IPS-18a (cell line): Measurements from ENCODE around the gene GYPA.
"Not testable (repeated sequence)": the region's sequence is repeated elsewhere in the genome, so short reads cannot be mapped to it uniquely, and the experiment has no call there.

ENCODE experiments used
- H3K27ac ChIP-seq: one replicate; pipeline ENCODE4 v1.5.1; 2013; ENCODE audit warnings: low read length
- H3K27me3 ChIP-seq: one replicate; pipeline ENCODE4 v1.6.1; 2013; ENCODE audit warnings: mild to moderate bottlenecking, low read length; ENCODE audit not compliant: control insufficient read depth, insufficient read depth
- H3K36me3 ChIP-seq: one replicate; pipeline ENCODE4 v1.6.1; 2013; ENCODE audit warnings: low read depth, low read length; ENCODE audit not compliant: control insufficient read depth
- H3K4me1 ChIP-seq: one replicate; pipeline ENCODE4 v1.6.1; 2013; ENCODE audit warnings: low read depth, low read length; ENCODE audit not compliant: control insufficient read depth
- H3K4me3 ChIP-seq: one replicate; pipeline ENCODE4 v1.5.1; 2013; ENCODE audit warnings: low read length
- H3K9ac ChIP-seq: one replicate; pipeline ENCODE4 v1.6.1; 2013; ENCODE audit warnings: mild to moderate bottlenecking, low read length, moderate library complexity
- H3K9me3 ChIP-seq: one replicate; pipeline ENCODE4 v1.6.1; 2013; ENCODE audit warnings: low read depth, low read length; ENCODE audit not compliant: control insufficient read depth

The GYPA gene

DNA sequence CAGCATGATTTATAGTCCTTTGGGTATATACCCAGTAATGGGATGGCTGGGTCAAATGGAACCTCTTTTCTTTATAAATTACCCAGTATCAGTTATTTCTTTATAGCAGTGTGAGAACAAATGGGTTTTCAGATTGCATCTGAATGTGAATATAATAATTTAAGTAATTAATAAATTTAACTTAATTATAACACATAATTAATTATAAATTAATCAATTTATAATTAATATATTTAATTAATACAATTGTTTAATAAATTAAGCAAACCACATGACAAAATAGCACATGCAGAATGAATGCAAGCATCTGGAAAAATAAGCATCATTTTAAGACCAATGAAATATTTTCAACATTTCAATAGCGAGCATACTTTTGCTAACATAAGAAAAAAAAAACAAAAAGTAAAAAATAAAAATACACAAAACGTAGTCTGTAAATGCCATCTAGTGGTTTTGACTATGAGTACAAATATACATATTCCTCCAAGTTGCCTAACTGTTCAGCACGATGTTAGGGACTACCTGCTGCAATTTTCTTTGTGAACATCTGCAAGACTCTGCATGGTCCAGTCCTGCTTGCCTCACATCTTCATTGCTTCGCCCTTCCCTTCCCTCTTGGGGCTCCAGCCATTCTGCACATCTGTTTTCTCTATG, 16.4 kb downstream of the GYPA start:
- not testable (repeated sequence) for H3K4me1 ChIP-seq, H3K36me3 ChIP-seq, H3K27me3 ChIP-seq, H3K9ac ChIP-seq, H3K9me3 ChIP-seq, H3K4me3 ChIP-seq, H3K27ac ChIP-seq

DNA sequence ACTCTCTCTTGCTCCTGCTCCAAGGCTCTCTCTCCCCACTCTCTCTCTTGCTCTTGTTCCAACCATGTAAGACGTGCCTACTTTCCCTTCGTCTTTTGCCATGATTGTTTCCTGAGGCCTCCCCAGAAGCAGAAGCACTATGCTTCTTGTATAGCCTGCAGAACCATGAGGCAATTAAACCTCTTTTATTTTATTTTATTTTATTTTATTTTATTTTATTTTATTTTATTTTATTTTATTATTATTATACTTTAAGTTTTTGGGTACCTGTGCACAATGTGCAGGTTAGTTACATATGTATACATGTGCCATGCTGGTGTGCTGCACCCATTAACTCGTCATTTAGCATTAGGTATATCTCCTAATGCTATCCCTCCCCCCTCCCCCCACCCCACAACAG, 17.2 kb downstream of the GYPA start:
- not testable (repeated sequence) for H3K4me1 ChIP-seq

DNA sequence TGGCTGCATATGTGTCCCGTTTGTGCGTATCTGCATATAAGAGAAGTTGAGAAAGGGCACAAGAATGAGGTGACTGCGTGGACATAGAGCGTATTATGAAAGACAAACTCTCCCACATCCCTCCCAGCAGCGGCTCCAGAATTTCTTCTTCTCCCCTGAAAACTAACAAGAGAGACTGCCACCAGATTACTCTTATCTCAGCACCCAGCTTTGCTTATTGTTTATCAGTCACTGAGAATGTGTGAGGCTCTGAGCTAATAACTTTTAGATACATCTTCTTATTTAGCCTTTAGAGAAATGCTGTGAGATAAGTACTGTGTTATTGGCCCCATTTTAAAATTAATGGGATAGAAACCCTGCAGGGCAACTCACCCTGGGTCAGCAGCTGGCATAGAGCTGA, 20.8 kb downstream of the GYPA start:
- not testable (repeated sequence) for H3K27me3 ChIP-seq, H3K9ac ChIP-seq, H3K36me3 ChIP-seq, H3K27ac ChIP-seq, H3K4me3 ChIP-seq, H3K9me3 ChIP-seq, H3K4me1 ChIP-seq

More for the DNA sequence above, 17.2 kb downstream of the GYPA start:
- H3K36me3 ChIP-seq, H3K4me3 ChIP-seq, H3K27ac ChIP-seq, H3K9me3 ChIP-seq, H3K9ac ChIP-seq, H3K27me3 ChIP-seq: not testable (repeated sequence)

DNA sequence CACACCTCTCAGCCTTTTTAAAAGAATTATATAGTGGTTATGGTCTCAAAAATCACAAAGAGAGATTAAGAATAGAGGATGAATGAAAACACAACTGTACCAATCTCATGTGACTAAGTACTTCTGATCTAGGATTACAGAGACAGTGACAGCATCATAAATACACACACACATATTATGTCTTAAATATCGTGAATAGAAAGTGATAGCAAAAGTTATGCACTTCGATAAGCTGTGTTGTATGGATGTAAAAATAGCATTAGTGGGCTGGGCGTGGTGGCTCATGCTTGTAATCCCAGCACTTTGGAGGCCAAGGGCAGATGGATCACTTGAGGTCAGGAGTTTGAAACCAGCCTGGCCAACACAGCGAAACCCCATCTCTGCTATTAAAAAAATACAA, 25.0 kb downstream of the GYPA start:
- Histone ChIP-seq H3K4me1 (no peaks in the 10 kb centered on the region), H3K9ac (no peak overlapping the region), H3K9me3 (no peaks in the 10 kb centered on the region), H3K4me3 (no peak overlapping the region), H3K27me3 (no peaks in the 10 kb centered on the region), H3K27ac (no peak overlapping the region), H3K36me3 (no peaks in the 10 kb centered on the region)

DNA sequence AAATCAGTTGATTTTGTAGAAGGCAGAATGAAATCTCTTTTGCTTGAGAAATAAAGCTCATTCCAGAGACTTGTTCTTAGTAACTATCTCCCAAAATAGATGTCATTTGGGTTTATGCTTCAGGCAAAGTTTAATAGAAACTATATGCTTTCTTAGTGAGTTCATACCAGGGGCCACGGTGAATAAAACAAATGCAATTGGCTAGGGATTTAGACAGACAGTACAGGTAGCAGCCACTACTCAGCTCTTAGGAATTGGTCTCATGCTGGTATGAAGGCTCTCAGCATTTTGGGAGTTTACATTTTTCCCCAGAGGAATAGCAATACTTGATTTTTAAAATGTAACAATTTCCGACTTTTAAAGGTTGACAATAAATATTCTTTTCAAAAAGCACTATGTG, 27.0 kb downstream of the GYPA start:
- H3K4me1 ChIP-seq: peaks cover 9% of the 10 kb centered on the region
- no peak overlapping the region for H3K4me3 ChIP-seq
- H3K27me3 ChIP-seq: no peaks in the 10 kb centered on the region
- no peaks in the 10 kb centered on the region for H3K36me3 ChIP-seq
- H3K9ac ChIP-seq: no peak overlapping the region
- H3K9me3 ChIP-seq: no peaks in the 10 kb centered on the region
- no peak overlapping the region for H3K27ac ChIP-seq

DNA sequence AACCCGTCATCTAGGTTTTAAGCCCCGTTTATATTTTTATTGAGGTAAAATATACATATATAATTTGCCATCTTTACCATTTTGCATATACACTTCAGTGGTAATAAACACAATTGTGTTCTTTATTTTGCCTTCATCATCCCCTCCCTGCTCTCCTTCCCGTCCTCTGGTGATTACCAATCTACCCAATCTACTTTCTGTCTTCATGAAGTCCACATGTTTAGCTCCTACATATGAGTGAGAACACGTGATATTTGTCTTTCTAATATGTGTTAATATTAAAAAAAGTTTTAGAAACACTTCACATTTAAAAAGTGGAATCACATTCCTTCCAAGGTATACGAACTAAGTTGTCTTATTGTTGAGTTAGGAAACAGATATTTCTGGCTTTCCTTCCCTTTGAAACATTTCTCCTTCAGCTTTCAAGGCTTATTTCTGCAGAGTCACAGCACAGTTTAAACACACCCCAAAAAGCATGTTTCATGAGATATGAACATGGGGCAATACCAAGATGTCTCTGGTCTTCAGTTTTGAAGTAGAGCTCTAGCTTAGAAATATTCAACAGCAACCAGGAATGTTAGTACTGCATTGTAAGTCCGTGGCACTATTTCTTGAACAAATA, 35.9 kb downstream of the GYPA start:
- Histone ChIP-seq H3K9ac (no peak overlapping the region), H3K4me1 (peaks cover 7% of the 10 kb centered on the region), H3K27me3 (no peaks in the 10 kb centered on the region), H3K4me3 (no peak overlapping the region), H3K9me3 (no peaks in the 10 kb centered on the region), H3K27ac (no peak overlapping the region), H3K36me3 (no peaks in the 10 kb centered on the region)

DNA sequence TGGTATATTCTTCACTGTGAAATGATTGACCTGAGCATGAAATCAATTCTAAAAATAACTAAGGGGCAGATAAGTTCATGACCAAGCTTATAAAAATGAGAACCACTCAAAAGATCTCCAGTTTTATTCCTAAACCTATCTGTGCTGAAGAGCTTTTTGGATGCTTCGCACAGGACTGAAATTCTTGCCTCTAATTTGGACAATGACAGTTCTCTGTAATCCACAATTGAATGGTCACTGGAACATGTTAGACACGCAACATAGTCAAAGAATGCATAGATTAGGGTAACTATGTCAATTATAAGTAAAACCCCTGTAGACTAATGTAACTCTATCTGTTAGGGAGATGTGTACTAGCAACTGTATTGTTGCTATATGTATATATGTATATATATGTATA, 42.7 kb downstream of the GYPA start:
- H3K27ac ChIP-seq, H3K9me3 ChIP-seq, H3K4me1 ChIP-seq, H3K4me3 ChIP-seq, H3K9ac ChIP-seq, H3K27me3 ChIP-seq, H3K36me3 ChIP-seq: not testable (repeated sequence)

DNA sequence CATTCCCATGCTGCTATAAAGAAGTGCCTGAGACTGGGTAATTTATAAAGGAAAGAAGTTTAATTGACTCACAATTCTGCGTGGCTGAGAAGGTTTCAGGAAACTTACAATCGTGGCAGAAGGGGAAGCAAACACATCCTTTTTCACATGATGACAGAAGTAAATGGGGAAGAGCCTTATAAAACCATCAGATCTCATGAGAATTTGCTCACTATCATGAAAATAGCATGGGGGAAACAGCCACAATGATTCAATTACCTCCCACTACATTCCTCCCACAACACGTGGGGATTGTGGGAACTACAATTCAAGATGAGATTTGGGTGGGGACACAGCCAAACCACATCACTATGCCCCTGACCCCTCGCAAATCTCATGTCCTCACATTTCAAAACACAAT, 46.5 kb downstream of the GYPA start:
- H3K4me3 ChIP-seq, H3K36me3 ChIP-seq, H3K27ac ChIP-seq, H3K27me3 ChIP-seq, H3K4me1 ChIP-seq, H3K9ac ChIP-seq, H3K9me3 ChIP-seq: not testable (repeated sequence)

DNA sequence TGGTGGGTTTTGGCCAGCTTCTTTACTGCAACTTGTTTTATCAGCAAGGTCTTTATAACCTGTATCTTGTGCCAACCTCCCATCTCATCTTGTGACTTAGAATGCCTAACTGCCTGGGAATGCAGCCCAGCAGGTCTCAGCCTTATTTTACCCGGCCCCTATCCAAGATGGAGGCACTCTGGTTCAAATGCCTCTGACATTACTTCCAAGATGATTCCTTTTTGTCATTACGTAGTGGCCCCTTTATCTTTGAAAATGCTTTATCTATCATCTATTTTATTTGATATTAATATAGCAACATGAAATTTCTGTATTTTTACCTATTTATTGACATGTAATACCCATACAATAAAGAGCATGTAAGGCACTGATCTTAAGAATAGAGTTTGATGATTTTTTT, 49.3 kb downstream of the GYPA start:
- H3K4me3 ChIP-seq, H3K27me3 ChIP-seq, H3K27ac ChIP-seq, H3K9me3 ChIP-seq, H3K36me3 ChIP-seq, H3K4me1 ChIP-seq, H3K9ac ChIP-seq: not testable (repeated sequence)

DNA sequence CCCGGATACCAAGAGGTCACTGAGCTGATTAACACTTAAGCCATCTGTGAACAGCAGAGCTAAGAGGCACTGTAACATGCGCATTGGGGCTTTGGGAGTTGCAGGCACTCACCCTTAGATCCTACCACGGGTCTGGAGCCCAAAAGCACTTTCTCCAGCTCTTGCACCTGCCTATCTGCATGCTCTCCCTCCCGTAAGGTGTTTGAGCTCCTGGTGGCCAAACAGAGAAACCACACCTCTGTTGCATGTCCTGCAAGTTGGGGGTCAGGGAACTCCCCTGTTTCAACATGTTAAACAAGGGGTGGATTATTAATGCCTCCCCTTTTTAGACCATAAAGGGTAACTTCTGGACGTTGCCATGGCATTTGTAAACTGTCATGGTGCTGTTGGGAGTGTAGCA, 49.8 kb downstream of the GYPA start:
- Histone ChIP-seq H3K9ac (no peak overlapping the region), H3K36me3 (no peaks in the 10 kb centered on the region), H3K4me1 (no peaks in the 10 kb centered on the region)

DNA sequence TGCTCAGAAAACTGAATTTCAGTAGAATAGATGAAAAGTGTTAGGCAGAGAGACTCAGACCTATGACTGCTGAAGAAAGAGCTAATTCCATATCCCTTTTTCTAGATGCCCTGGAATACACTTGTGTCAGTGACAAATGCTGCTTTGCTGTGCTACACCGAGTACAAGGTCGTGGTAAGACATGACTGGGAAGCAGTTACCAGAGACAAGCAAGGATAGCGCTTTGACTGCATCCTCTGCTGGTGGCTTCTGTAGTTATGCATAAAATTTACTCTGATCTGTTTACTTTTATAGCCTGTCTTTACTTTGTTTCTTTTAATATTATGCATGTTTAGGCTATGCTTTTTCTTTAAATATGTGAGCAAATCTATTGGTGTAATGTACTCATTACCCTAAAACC, 58.5 kb downstream of the GYPA start:
- not testable (repeated sequence) for H3K27me3 ChIP-seq, H3K9ac ChIP-seq, H3K4me1 ChIP-seq, H3K9me3 ChIP-seq, H3K4me3 ChIP-seq, H3K36me3 ChIP-seq, H3K27ac ChIP-seq

More for the DNA sequence above, 49.8 kb downstream of the GYPA start:
- no peak overlapping the region for H3K4me3 ChIP-seq
- H3K9me3 ChIP-seq: no peaks in the 10 kb centered on the region
- H3K27ac ChIP-seq: no peak overlapping the region
- no peaks in the 10 kb centered on the region for H3K27me3 ChIP-seq

DNA sequence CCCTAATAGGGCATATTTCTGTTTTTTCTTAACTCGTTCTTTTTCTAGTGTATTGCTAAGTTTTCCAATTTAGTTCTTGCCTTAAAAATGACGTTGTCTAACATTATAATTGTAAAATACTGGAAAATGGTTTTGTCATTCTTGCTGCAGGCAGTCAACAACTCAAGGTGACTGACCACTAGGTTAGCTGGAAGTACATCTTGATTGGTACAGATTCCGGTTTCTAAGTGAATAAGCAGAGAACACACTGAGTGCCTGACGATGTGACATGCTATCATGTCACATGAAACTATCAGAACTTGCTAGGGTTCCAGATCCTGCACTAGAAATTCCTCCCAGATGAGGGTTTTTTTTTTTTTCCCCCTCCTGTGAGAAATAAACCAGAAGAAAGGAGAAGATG, 60.4 kb downstream of the GYPA start:
- H3K9ac ChIP-seq, H3K36me3 ChIP-seq, H3K9me3 ChIP-seq, H3K27ac ChIP-seq, H3K4me1 ChIP-seq, H3K27me3 ChIP-seq, H3K4me3 ChIP-seq: not testable (repeated sequence)
